WTC11 (cell line): ENCODE measurements around the gene NDUFA6. TPM values are rescaled to one million over a fixed set of nuclear protein-coding genes. Genes with fewer than 3 reads are reported as not detected.
"Not testable (repeated sequence)": the region's sequence is repeated elsewhere in the genome, so short reads cannot be mapped to it uniquely, and the experiment has no call there.

Experiments used
- ATAC-seq: fragments of 200-7000 bp; cut with Tn5 transposase; 2 replicates; pipeline ENCODE4 v1.10.0; 2021; ENCODE audit warnings: mild to moderate bottlenecking, moderate library complexity
- CTCF ChIA-PET: fragments of 300-600 bp; sonication (Branson Sonifier 250); formaldehyde crosslinking; loops from one replicate; lab custom pipeline; 2021; ENCODE audit warnings: antibody characterized with exemption; lab: Charles Lee
- POLR2A ChIA-PET: fragments of 350-600 bp; sonication (Branson Sonifier 250); formaldehyde crosslinking; loops from one replicate; lab custom pipeline; 2021; ENCODE audit warnings: antibody characterized with exemption; lab: Charles Lee
- DNase-seq: peaks from one replicate; pipeline ENCODE4 v3.0.0; 2021; ENCODE audit warnings: low spot score
- H3K27ac Mint-ChIP-seq: 2 replicates; pipeline ENCODE4 v1.8.0; 2021; ENCODE audit warnings: mixed read lengths
- H3K27me3 Mint-ChIP-seq: 2 replicates; pipeline ENCODE4 v1.8.0; 2021; ENCODE audit warnings: low read depth, mild to moderate bottlenecking, moderate library complexity, mixed read lengths
- H3K36me3 Mint-ChIP-seq: 2 replicates; pipeline ENCODE4 v1.8.0; 2021; ENCODE audit warnings: mixed read lengths
- H3K4me1 Mint-ChIP-seq: 2 replicates; pipeline ENCODE4 v1.8.0; 2022; ENCODE audit warnings: mixed read lengths
- H3K4me3 Mint-ChIP-seq: 2 replicates; pipeline ENCODE4 v1.8.0; 2021; ENCODE audit warnings: mild to moderate bottlenecking, moderate library complexity, mixed read lengths
- H3K9me3 Mint-ChIP-seq: 2 replicates; pipeline ENCODE4 v1.8.0; 2021; ENCODE audit warnings: mixed read lengths
- ATF1 ChIP-seq: sonication (generic); formaldehyde crosslinking; IDR thresholded peaks from 2 replicates; pipeline ENCODE4 v1.8.1; 2023; ENCODE audit warnings: mild to moderate bottlenecking, moderate library complexity, missing genetic modification reagents
- CDX4 ChIP-seq: fragments of 250-450 bp; sonication (Bioruptor Pico); IDR thresholded peaks from 2 replicates; pipeline ENCODE4 v1.9.0; 2021; ENCODE audit warnings: moderate library complexity, mild to moderate bottlenecking, inconsistent platforms, borderline replicate concordance
- CREM ChIP-seq: sonication (generic); formaldehyde crosslinking; IDR thresholded peaks from 2 replicates; pipeline ENCODE4 v1.8.1; 2022; ENCODE audit warnings: mild to moderate bottlenecking, missing genetic modification reagents, moderate library complexity
- GRHL2 ChIP-seq: fragments of 250-450 bp; sonication (Bioruptor Pico); IDR thresholded peaks from 2 replicates; pipeline ENCODE4 v1.8.0; 2022; ENCODE audit warnings: mild to moderate bottlenecking, moderate library complexity; ENCODE audit not compliant: insufficient replicate concordance, severe bottlenecking
- GTF2I ChIP-seq: fragments of 250-450 bp; sonication (Bioruptor Pico); conservative IDR thresholded peaks from 2 replicates; pipeline ENCODE4 v1.4.0; 2021; ENCODE audit warnings: mild to moderate bottlenecking
- JUN ChIP-seq: sonication (generic); formaldehyde crosslinking; IDR thresholded peaks from 2 replicates; pipeline ENCODE4 v1.8.0; 2023; ENCODE audit warnings: mild to moderate bottlenecking, missing genetic modification reagents
- NFE2L1 ChIP-seq: sonication (generic); formaldehyde crosslinking; IDR thresholded peaks from 2 replicates; pipeline ENCODE4 v1.8.1; 2023; ENCODE audit warnings: missing genetic modification reagents
- NR2C2 ChIP-seq: sonication (generic); formaldehyde crosslinking; IDR thresholded peaks from 2 replicates; pipeline ENCODE4 v1.8.0; 2022; ENCODE audit warnings: mild to moderate bottlenecking, missing genetic modification reagents
- NR3C1 ChIP-seq: sonication (generic); formaldehyde crosslinking; conservative IDR thresholded peaks from 2 replicates; pipeline ENCODE4 v1.8.1; 2023; ENCODE audit warnings: low read depth, mild to moderate bottlenecking, missing genetic modification reagents
- RELA ChIP-seq: sonication (generic); formaldehyde crosslinking; IDR thresholded peaks from 2 replicates; pipeline ENCODE4 v1.8.1; 2022; ENCODE audit warnings: missing genetic modification reagents, mild to moderate bottlenecking, borderline replicate concordance
- TP53 ChIP-seq: sonication (generic); formaldehyde crosslinking; IDR thresholded peaks from 2 replicates; pipeline ENCODE4 v1.8.1; 2023; ENCODE audit warnings: mild to moderate bottlenecking, missing genetic modification reagents
- ZBTB21 ChIP-seq: sonication (generic); formaldehyde crosslinking; IDR thresholded peaks from 2 replicates; pipeline ENCODE4 v1.8.1; 2023; ENCODE audit warnings: mild to moderate bottlenecking, missing genetic modification reagents, borderline replicate concordance
- ZNF232 ChIP-seq: sonication (generic); formaldehyde crosslinking; IDR thresholded peaks from 2 replicates; pipeline ENCODE4 v1.8.0; 2022; ENCODE audit warnings: mild to moderate bottlenecking, missing genetic modification reagents
- ZNF317 ChIP-seq: sonication (generic); formaldehyde crosslinking; IDR thresholded peaks from 2 replicates; pipeline ENCODE4 v1.8.1; 2023; ENCODE audit warnings: low read depth, mild to moderate bottlenecking, moderate library complexity, missing genetic modification reagents, borderline replicate concordance
- ZNF396 ChIP-seq: fragments of 250-450 bp; sonication (Bioruptor Pico); IDR thresholded peaks from 2 replicates; pipeline ENCODE4 v1.8.0; 2021; ENCODE audit warnings: mild to moderate bottlenecking, moderate library complexity, borderline replicate concordance
- total RNA-seq: library from RNA; stranded (reverse); gene quantifications from 3 replicates; pipeline ENCODE4 v1.2.3, GENCODE V29; 2021
- TF ChIP-seq, protein P1 (sequence below): fragments of 250-450 bp; sonication (Bioruptor Pico); IDR thresholded peaks from 2 replicates; pipeline ENCODE4 v1.9.0; 2021; ENCODE audit warnings: mild to moderate bottlenecking
- TF ChIP-seq, protein P2 (sequence below): sonication (generic); formaldehyde crosslinking; IDR thresholded peaks from 2 replicates; pipeline ENCODE4 v1.8.1; 2023; ENCODE audit warnings: mild to moderate bottlenecking, missing genetic modification reagents, moderate library complexity

The NDUFA6 gene
- total RNA-seq, 1 experiment from 2014 or later, result 85.9 TPM

DNA sequence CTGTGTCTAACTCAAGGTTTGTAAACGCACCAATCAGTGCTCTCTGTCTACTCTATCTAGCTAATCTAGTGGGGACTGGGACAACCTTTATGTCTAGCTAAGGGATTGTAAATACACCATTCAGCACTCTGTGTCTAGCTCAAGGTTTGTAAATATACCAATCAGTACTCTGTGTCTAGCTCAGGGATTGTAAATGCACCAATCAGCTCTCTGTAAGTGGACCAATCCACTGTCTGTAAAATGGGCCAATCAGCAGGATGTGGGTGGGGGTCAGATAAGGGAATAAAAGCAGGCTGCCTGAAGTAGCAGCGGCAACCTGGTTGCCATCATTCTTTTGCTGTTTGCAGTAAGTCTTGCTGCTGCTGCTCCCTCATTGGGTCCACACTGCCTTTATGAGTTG, 48.4 kb upstream of the NDUFA6 start:
- Mint-ChIP-seq H3K4me3 (no peak overlapping the region), H3K27me3 (peaks cover 10% of the 10 kb centered on the region), H3K27ac (no peak overlapping the region), H3K4me1 (no peaks in the 10 kb centered on the region), H3K36me3 (peaks cover 14% of the 10 kb centered on the region), H3K9me3 (peaks cover 11% of the 10 kb centered on the region)
- ChIA-PET CTCF (interaction anchor here (0.6 to 1.5 kb wide), 3 partner anchors 22 to 300 kb away, joined by 3 to 6 read pairs (median 4); no protein-coding TSS in a partner anchor), POLR2A (no interaction called here)
- ATAC-seq (no peak), DNase-seq (no peak)
- TF ChIP-seq CREM (CRISPR knock-in tag) (no peak), ZBTB21 (CRISPR knock-in tag) (no peak), ZNF317 (CRISPR knock-in tag) (no peak), NFE2L1 (no peak), JUN (CRISPR knock-in tag) (no peak), CDX4 (no peak), RELA (CRISPR knock-in tag) (no peak), GTF2I (CRISPR knock-in tag) (no peak), ZNF232 (CRISPR knock-in tag) (no peak), NR2C2 (CRISPR knock-in tag) (no peak), ATF1 (CRISPR knock-in tag) (no peak)
- TF ChIP-seq, protein P1, sequence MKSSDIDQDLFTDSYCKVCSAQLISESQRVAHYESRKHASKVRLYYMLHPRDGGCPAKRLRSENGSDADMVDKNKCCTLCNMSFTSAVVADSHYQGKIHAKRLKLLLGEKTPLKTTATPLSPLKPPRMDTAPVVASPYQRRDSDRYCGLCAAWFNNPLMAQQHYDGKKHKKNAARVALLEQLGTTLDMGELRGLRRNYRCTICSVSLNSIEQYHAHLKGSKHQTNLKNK (CRISPR knock-in tag), result no peak

DNA sequence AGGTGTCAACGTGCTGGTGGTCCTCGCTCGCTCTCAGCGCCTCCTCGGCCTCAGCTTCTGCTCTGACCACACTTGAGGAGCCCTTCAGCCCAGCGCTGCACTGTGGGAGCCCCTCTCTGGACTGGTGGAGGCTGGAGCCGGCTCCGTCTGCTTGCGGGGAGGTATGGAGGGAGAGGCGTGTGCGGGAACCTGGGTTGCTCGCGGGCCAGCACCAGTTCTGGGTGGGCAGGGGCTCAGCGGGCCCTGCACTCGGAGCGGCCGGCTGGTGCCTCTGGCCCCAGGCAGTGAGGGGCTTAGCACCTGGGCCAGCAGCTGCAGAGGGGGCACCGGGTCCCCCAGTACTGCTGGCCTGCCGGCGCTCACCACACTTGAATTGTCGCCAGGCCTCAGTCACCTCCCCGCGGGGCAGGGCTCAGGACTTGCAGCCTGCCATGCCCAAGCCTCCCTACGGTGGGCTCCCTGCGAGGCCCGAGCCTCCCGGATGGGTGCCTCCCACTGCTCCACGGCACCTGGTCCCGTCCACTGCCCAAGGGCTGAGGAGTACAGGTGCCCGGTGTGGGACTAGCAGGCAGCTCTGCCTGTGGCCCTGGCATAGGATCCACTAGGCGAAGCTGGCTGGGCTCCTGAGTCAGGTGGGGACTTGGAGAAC, 47.7 kb upstream of the NDUFA6 start:
- ChIA-PET CTCF (interaction anchor here (1.4 to 1.5 kb wide), 2 partner anchors 21 to 31 kb away, joined by 4 to 6 read pairs; no protein-coding TSS in a partner anchor), POLR2A (no interaction called here)
- H3K36me3 Mint-ChIP-seq, result peaks cover 14% of the 10 kb centered on the region
- peaks cover 17% of the 10 kb centered on the region for H3K27me3 Mint-ChIP-seq
- no peak for DNase-seq
- TF ChIP-seq ZNF396 (no peak), NR3C1 (CRISPR knock-in tag) (no peak), TP53 (CRISPR knock-in tag) (no peak), GRHL2 (CRISPR knock-in tag) (no peak)
- TF ChIP-seq, protein P2, sequence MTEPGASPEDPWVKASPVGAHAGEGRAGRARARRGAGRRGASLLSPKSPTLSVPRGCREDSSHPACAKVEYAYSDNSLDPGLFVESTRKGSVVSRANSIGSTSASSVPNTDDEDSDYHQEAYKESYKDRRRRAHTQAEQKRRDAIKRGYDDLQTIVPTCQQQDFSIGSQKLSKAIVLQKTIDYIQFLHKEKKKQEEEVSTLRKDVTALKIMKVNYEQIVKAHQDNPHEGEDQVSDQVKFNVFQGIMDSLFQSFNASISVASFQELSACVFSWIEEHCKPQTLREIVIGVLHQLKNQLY, result no peak
- H3K27ac Mint-ChIP-seq, result no peak overlapping the region
- no peak for ATAC-seq
- peaks cover 12% of the 10 kb centered on the region for H3K9me3 Mint-ChIP-seq
- H3K4me1 Mint-ChIP-seq, result no peaks in the 10 kb centered on the region
- no peak overlapping the region for H3K4me3 Mint-ChIP-seq

GRCh38 chr22:42135688-42136087, 45.1 kb upstream of the NDUFA6 start:
- H3K27me3 Mint-ChIP-seq, result peaks cover 39% of the 10 kb centered on the region
- ATAC-seq, POLR2A ChIA-PET, H3K27ac Mint-ChIP-seq, H3K4me1 Mint-ChIP-seq, DNase-seq, H3K4me3 Mint-ChIP-seq, CTCF ChIA-PET: not testable (repeated sequence)
- H3K36me3 Mint-ChIP-seq, result peaks cover 14% of the 10 kb centered on the region
- peaks cover 14% of the 10 kb centered on the region for H3K9me3 Mint-ChIP-seq
